ENCODE measurements around the gene PITPNM3.
A peak's percentile ranks its signal among the peaks of the same experiment; 100 is the strongest.

PITPNM3 gene

GRCh38 chr17:6435051-6435450, 121.3 kb downstream of the PITPNM3 start, which contains the start of gene AIPL1:
AIPL1 (minus strand) TSS chr17:6435121; CDS start chr17:6435104, 17 bp downstream.
- no peak within 1 kb of the TSS for H3K9ac ChIP-seq (ENCODE audit: low read depth, low read length, poor library complexity, severe bottlenecking)
- no peaks in the 10 kb centered on the region for H3K9me2 ChIP-seq (replicated peaks; ENCODE audit: low read depth, low read length)
- no peak within 1 kb of the TSS for H3K4me3 ChIP-seq (ENCODE audit: low read length, poor library complexity, severe bottlenecking)
- no peaks in the 10 kb centered on the region for H4K20me1 ChIP-seq (ENCODE audit: insufficient read depth, low read length, poor library complexity, severe bottlenecking)
- H3K4me1 ChIP-seq (ENCODE audit: insufficient read depth, low read length, poor library complexity, severe bottlenecking), result no peaks in the 10 kb centered on the region
- TF ChIP-seq CTCF (conservative IDR thresholded peaks at IDR 0.05; ENCODE audit: low read length), result no peak
- TF ChIP-seq EZH2phosphoT487 (IDR thresholded peaks at IDR 0.05; ENCODE audit: borderline replicate concordance), result no peak
- H3K27me3 ChIP-seq (ENCODE audit: insufficient read depth, low read length, poor library complexity, severe bottlenecking), result no peaks in the 10 kb centered on the region
- H3K79me2 ChIP-seq (ENCODE audit: insufficient read depth, low read length), result no peaks in the 10 kb centered on the region
- 0 out of 2 replicates have a peak, but pooled peaks cover 6% of the 10 kb centered on the region for H3K9me3 ChIP-seq (ENCODE audit: insufficient read depth, low read depth, low read length)
- H3K36me3 ChIP-seq (ENCODE audit: insufficient read depth, low read length), result no peaks in the 10 kb centered on the region
- H2AFZ ChIP-seq (ENCODE audit: low read length), result no peak within 1 kb of the TSS
- H3F3A ChIP-seq (ENCODE audit: low read depth), result no peaks in the 10 kb centered on the region
- no peak within 1 kb of the TSS for H3K4me2 ChIP-seq (ENCODE audit: low read depth, low read length, poor library complexity, severe bottlenecking)

DNA sequence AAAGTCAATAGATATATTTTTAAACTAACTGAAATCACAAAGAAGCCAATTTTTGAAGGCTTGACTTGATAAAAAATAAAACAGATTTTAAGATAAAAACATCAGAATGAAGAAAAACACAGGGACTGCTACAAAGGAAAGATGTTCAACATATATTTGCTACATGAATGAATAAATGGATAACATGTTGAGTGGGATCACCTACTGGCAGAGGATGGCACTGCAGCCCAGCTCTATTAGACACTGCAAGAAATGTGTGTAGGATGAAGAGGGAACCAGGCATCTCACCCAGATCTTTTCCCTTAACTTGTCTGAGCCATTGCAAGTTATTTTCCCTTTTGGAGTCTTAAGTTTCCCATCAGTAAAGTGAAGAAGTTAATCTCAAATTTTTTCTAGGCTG, 125.6 kb downstream of the PITPNM3 start:
- no peaks in the 10 kb centered on the region for H3F3A ChIP-seq (ENCODE audit: low read depth)
- no peaks in the 10 kb centered on the region for H3K27me3 ChIP-seq (ENCODE audit: insufficient read depth, low read length, poor library complexity, severe bottlenecking)
- no peak overlapping the region for H3K4me2 ChIP-seq (ENCODE audit: low read depth, low read length, poor library complexity, severe bottlenecking)

DNA sequence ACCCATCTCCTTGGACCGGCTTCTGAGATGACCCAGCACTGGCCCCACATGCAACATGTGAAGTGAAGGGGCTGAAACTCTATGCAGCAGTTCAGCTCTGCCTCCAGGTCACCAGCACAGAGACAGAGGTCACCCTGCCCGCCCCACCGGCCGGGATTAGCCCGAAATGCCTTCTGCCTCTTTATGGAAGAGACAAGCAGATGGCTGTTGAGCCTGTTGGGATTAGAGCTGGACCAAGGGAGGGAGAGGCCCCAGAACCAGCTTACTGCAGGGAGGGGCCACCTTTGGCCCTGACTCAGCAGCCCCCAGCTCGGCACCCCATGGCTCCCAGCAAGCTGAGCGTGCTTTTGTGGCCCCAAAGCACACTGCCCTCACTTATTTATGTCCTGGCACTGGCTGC, 127.1 kb downstream of the PITPNM3 start:
- H3K4me3 ChIP-seq (ENCODE audit: low read length, poor library complexity, severe bottlenecking), result no peak overlapping the region

More for the DNA sequence above, 125.6 kb downstream of the PITPNM3 start:
- Histone ChIP-seq H2AFZ (ENCODE audit: low read length) (no peak overlapping the region), H3K79me2 (ENCODE audit: insufficient read depth, low read length) (no peaks in the 10 kb centered on the region), H3K4me3 (ENCODE audit: low read length, poor library complexity, severe bottlenecking) (no peak overlapping the region), H3K9me2 (replicated peaks; ENCODE audit: low read depth, low read length) (no peaks in the 10 kb centered on the region), H3K4me1 (ENCODE audit: insufficient read depth, low read length, poor library complexity, severe bottlenecking) (peaks cover 17% of the 10 kb centered on the region), H4K20me1 (ENCODE audit: insufficient read depth, low read length, poor library complexity, severe bottlenecking) (no peaks in the 10 kb centered on the region), H3K9me3 (ENCODE audit: insufficient read depth, low read depth, low read length) (0 out of 2 replicates have a peak, but pooled peaks cover 6% of the 10 kb centered on the region), H3K9ac (ENCODE audit: low read depth, low read length, poor library complexity, severe bottlenecking) (no peak overlapping the region), H3K36me3 (ENCODE audit: insufficient read depth, low read length) (no peaks in the 10 kb centered on the region)
- TF ChIP-seq CTCF (conservative IDR thresholded peaks at IDR 0.05; ENCODE audit: low read length), result peak; percentile 58
- TF ChIP-seq EZH2phosphoT487 (IDR thresholded peaks at IDR 0.05; ENCODE audit: borderline replicate concordance), result no peak

More for the DNA sequence above, 127.1 kb downstream of the PITPNM3 start:
- Histone ChIP-seq H3K9ac (ENCODE audit: low read depth, low read length, poor library complexity, severe bottlenecking) (no peak overlapping the region), H3K9me3 (ENCODE audit: insufficient read depth, low read depth, low read length) (0 out of 2 replicates have a peak, but pooled peaks cover 6% of the 10 kb centered on the region), H3K36me3 (ENCODE audit: insufficient read depth, low read length) (no peaks in the 10 kb centered on the region), H2AFZ (ENCODE audit: low read length) (no peak overlapping the region), H3F3A (ENCODE audit: low read depth) (no peaks in the 10 kb centered on the region), H3K4me2 (ENCODE audit: low read depth, low read length, poor library complexity, severe bottlenecking) (no peak overlapping the region), H3K27me3 (ENCODE audit: insufficient read depth, low read length, poor library complexity, severe bottlenecking) (no peaks in the 10 kb centered on the region), H3K9me2 (replicated peaks; ENCODE audit: low read depth, low read length) (no peaks in the 10 kb centered on the region), H3K4me1 (ENCODE audit: insufficient read depth, low read length, poor library complexity, severe bottlenecking) (peaks cover 17% of the 10 kb centered on the region), H4K20me1 (ENCODE audit: insufficient read depth, low read length, poor library complexity, severe bottlenecking) (no peaks in the 10 kb centered on the region), H3K79me2 (ENCODE audit: insufficient read depth, low read length) (no peaks in the 10 kb centered on the region)
- no peak for TF ChIP-seq CTCF (conservative IDR thresholded peaks at IDR 0.05; ENCODE audit: low read length)
- TF ChIP-seq EZH2phosphoT487 (IDR thresholded peaks at IDR 0.05; ENCODE audit: borderline replicate concordance), result no peak

Data from Loucy (cell line).